Immature natural killer cell (primary cell): ENCODE data around the gene SOCS4. TPM values are rescaled to one million over a fixed set of nuclear protein-coding genes. Genes with fewer than 3 reads are reported as not detected.
"Not testable (repeated sequence)": the region's sequence is repeated elsewhere in the genome, so short reads cannot be mapped to it uniquely, and the experiment has no call there.

Experiments used
- DNase-seq, 3 donors: peaks; one replicate each; pipeline ENCODE4 v3.0.0; 2022; ENCODE audit warnings: mixed read lengths in 1 of 3
- H3K27ac Mint-ChIP-seq, 6 donors: one replicate each; pipeline ENCODE4 v1.8.0; 2020; ENCODE audit warnings: mixed read lengths in 6 of 6, mild to moderate bottlenecking in 5 of 6, inconsistent platforms in 4 of 6, moderate library complexity in 3 of 6
- H3K27me3 Mint-ChIP-seq, 3 donors: one replicate each; pipeline ENCODE4 v1.8.0; 2020 to 2021; ENCODE audit warnings: low read depth in 3 of 3, mild to moderate bottlenecking in 3 of 3, mixed read lengths in 3 of 3, moderate library complexity in 3 of 3, inconsistent platforms in 1 of 3
- H3K36me3 Mint-ChIP-seq, 3 donors: one replicate each; pipeline ENCODE4 v1.8.0; 2020; ENCODE audit warnings: mixed read lengths in 3 of 3, inconsistent platforms in 2 of 3, mild to moderate bottlenecking in 2 of 3
- H3K4me1 Mint-ChIP-seq, 2 donors: one replicate each; pipeline ENCODE4 v1.8.0; 2020; ENCODE audit warnings: inconsistent platforms in 2 of 2, mild to moderate bottlenecking in 2 of 2, mixed read lengths in 2 of 2, moderate library complexity in 1 of 2
- H3K4me3 Mint-ChIP-seq, 5 donors: one replicate each; pipeline ENCODE4 v1.8.0; 2020; ENCODE audit warnings: mild to moderate bottlenecking in 5 of 5, mixed read lengths in 5 of 5, inconsistent platforms in 3 of 5, moderate library complexity in 3 of 5
- H3K9me3 Mint-ChIP-seq, 6 donors: one replicate each; pipeline ENCODE4 v1.8.0; 2020; ENCODE audit warnings: mild to moderate bottlenecking in 6 of 6, mixed read lengths in 6 of 6, inconsistent platforms in 4 of 6, moderate library complexity in 3 of 6
- polyA plus RNA-seq, 3 donors: library from polyadenylated mRNA; unstranded; fragments of 300-500 nt; fragmentation: Illumina TruSeq; gene quantifications; one replicate each; pipeline ENCODE4 v1.2.3, GENCODE V29; 2021

Gene SOCS4
- polyA plus RNA-seq, 3 donors from 2014 or later: 1.1 to 2.5 (median 1.3) TPM

GRCh38 chr14:55057919-55058318 is 30.9 kb downstream of the SOCS4 start:
- DNase-seq: no peak
- no peak overlapping the region for H3K4me3 Mint-ChIP-seq
- peaks cover 46 to 88% of the 10 kb centered on the region in 2 donors for H3K4me1 Mint-ChIP-seq
- peaks cover 0 to 9% (median 3%) of the 10 kb centered on the region in 3 donors for H3K27me3 Mint-ChIP-seq
- peak overlapping the region in 3 of 6 donors; percentile 13 to 68 (median 24) for H3K27ac Mint-ChIP-seq
- no peaks in the 10 kb centered on the region for H3K9me3 Mint-ChIP-seq
- peaks cover 9 to 16% (median 15%) of the 10 kb centered on the region in 3 donors for H3K36me3 Mint-ChIP-seq

- H3K4me3 Mint-ChIP-seq: no peak overlapping the region
- H3K4me1 Mint-ChIP-seq: peaks cover 34 to 79% of the 10 kb centered on the region in 2 donors
- DNase-seq: no peak
- H3K36me3 Mint-ChIP-seq: peaks cover 9 to 24% (median 18%) of the 10 kb centered on the region in 3 donors
- no peaks in the 10 kb centered on the region for H3K9me3 Mint-ChIP-seq
- peaks cover 0 to 5% (median 3%) of the 10 kb centered on the region in 3 donors for H3K27me3 Mint-ChIP-seq
- H3K27ac Mint-ChIP-seq: peak overlapping the region in 4 of 6 donors; percentile 31 to 82 (median 37)
Measured at GRCh38 chr14:55059333-55059732, 32.3 kb downstream of the SOCS4 start.

GRCh38 chr14:55062517-55063351 is 35.7 kb downstream of the SOCS4 start:
- H3K36me3 Mint-ChIP-seq: peaks cover 13 to 43% (median 14%) of the 10 kb centered on the region in 3 donors
- no peak overlapping the region for H3K4me3 Mint-ChIP-seq
- H3K27me3 Mint-ChIP-seq: peaks cover 0 to 5% (median 2%) of the 10 kb centered on the region in 3 donors
- H3K27ac Mint-ChIP-seq: peak overlapping the region in 5 of 6 donors; percentile 3 to 77 (median 32)
- peaks cover 21 to 60% of the 10 kb centered on the region in 2 donors for H3K4me1 Mint-ChIP-seq
- H3K9me3 Mint-ChIP-seq: no peaks in the 10 kb centered on the region
- DNase-seq: no peak

GRCh38 chr14:55064896-55065295 is 37.9 kb downstream of the SOCS4 start:
- H3K4me1 Mint-ChIP-seq: peaks cover 10 to 41% of the 10 kb centered on the region in 2 donors
- not testable (repeated sequence) for H3K27me3 Mint-ChIP-seq, H3K9me3 Mint-ChIP-seq, DNase-seq, H3K4me3 Mint-ChIP-seq
- peaks cover 7 to 38% (median 14%) of the 10 kb centered on the region in 3 donors for H3K36me3 Mint-ChIP-seq
- peak overlapping the region in 1 of 6 donors; percentile 14 for H3K27ac Mint-ChIP-seq

GRCh38 chr14:55065411-55065810 is 38.4 kb downstream of the SOCS4 start:
- H3K4me3 Mint-ChIP-seq: no peak overlapping the region
- peak overlapping the region in 2 of 6 donors; percentile 26 to 49 for H3K27ac Mint-ChIP-seq
- peaks cover 0 to 3% (median 2%) of the 10 kb centered on the region in 3 donors for H3K27me3 Mint-ChIP-seq
- DNase-seq: no peak
- H3K36me3 Mint-ChIP-seq: peaks cover 7 to 38% (median 13%) of the 10 kb centered on the region in 3 donors
- H3K4me1 Mint-ChIP-seq: peaks cover 8 to 36% of the 10 kb centered on the region in 2 donors
- no peaks in the 10 kb centered on the region for H3K9me3 Mint-ChIP-seq

- Mint-ChIP-seq H3K9me3 (no peaks in the 10 kb centered on the region), H3K27ac (peak overlapping the region in 5 of 6 donors; percentile 14 to 68 (median 58)), H3K27me3 (peaks cover 0 to 3% (median 2%) of the 10 kb centered on the region in 3 donors), H3K4me3 (no peak overlapping the region), H3K4me1 (peaks cover 4 to 33% of the 10 kb centered on the region in 2 donors), H3K36me3 (peaks cover 7 to 38% (median 11%) of the 10 kb centered on the region in 3 donors)
- no peak for DNase-seq
Measured at GRCh38 chr14:55066223-55066622, 39.2 kb downstream of the SOCS4 start.

- H3K4me3 Mint-ChIP-seq: no peak overlapping the region
- H3K27me3 Mint-ChIP-seq: no peaks in the 10 kb centered on the region
- peak overlapping the region in 5 of 6 donors; percentile 58 to 88 (median 73) for H3K27ac Mint-ChIP-seq
- H3K36me3 Mint-ChIP-seq: peaks cover 0 to 11% (median 5%) of the 10 kb centered on the region in 3 donors
- no peak for DNase-seq
- H3K9me3 Mint-ChIP-seq: no peaks in the 10 kb centered on the region
- H3K4me1 Mint-ChIP-seq: peaks cover 21 to 42% of the 10 kb centered on the region in 2 donors
Measured at GRCh38 chr14:55070981-55071411, 44.0 kb downstream of the SOCS4 start.

GRCh38 chr14:55071870-55072640 is 45.0 kb downstream of the SOCS4 start:
- Mint-ChIP-seq H3K27ac (peak overlapping the region; percentile 18 to 79 (median 64)), H3K9me3 (no peaks in the 10 kb centered on the region), H3K4me3 (peak overlapping the region in 3 of 5 donors; percentile 11 to 38 (median 25)), H3K4me1 (peaks cover 21 to 37% of the 10 kb centered on the region in 2 donors), H3K36me3 (peaks cover 0 to 7% (median 0%) of the 10 kb centered on the region in 3 donors), H3K27me3 (no peaks in the 10 kb centered on the region)
- peak in 2 of 3 donors; percentile 13 to 27 for DNase-seq

- Mint-ChIP-seq H3K27ac (no peak overlapping the region), H3K4me1 (peaks cover 21 to 37% of the 10 kb centered on the region in 2 donors), H3K9me3 (no peaks in the 10 kb centered on the region), H3K4me3 (no peak overlapping the region), H3K36me3 (no peaks in the 10 kb centered on the region), H3K27me3 (no peaks in the 10 kb centered on the region)
- no peak for DNase-seq
Measured at GRCh38 chr14:55073856-55074255, 46.8 kb downstream of the SOCS4 start.

GRCh38 chr14:55074662-55075061 is 47.6 kb downstream of the SOCS4 start:
- Mint-ChIP-seq H3K4me1 (peaks cover 21 to 37% of the 10 kb centered on the region in 2 donors), H3K27ac (peak overlapping the region in 2 of 6 donors; percentile 5 to 51), H3K27me3 (peaks cover 0 to 2% (median 1%) of the 10 kb centered on the region in 3 donors), H3K36me3 (no peaks in the 10 kb centered on the region), H3K4me3 (peak overlapping the region in 2 of 5 donors; percentile 34 to 53), H3K9me3 (no peaks in the 10 kb centered on the region)
- no peak for DNase-seq

- H3K27me3 Mint-ChIP-seq: peaks cover 0 to 2% (median 1%) of the 10 kb centered on the region in 3 donors
- H3K4me1 Mint-ChIP-seq: peaks cover 21 to 37% of the 10 kb centered on the region in 2 donors
- H3K27ac Mint-ChIP-seq: no peak overlapping the region
Measured at GRCh38 chr14:55075628-55076175, 48.7 kb downstream of the SOCS4 start.

GRCh38 chr14:55077170-55078151 is 50.4 kb downstream of the SOCS4 start:
- DNase-seq: no peak
- no peaks in the 10 kb centered on the region for H3K9me3 Mint-ChIP-seq
- H3K4me1 Mint-ChIP-seq: peaks cover 14 to 19% of the 10 kb centered on the region in 2 donors
- H3K36me3 Mint-ChIP-seq: peaks cover 0 to 3% (median 0%) of the 10 kb centered on the region in 3 donors
- no peak overlapping the region for H3K27ac Mint-ChIP-seq
- peaks cover 0 to 2% (median 1%) of the 10 kb centered on the region in 3 donors for H3K27me3 Mint-ChIP-seq
- no peak overlapping the region for H3K4me3 Mint-ChIP-seq

More at GRCh38 chr14:55075628-55076175, 48.7 kb downstream of the SOCS4 start:
- no peak overlapping the region for H3K4me3 Mint-ChIP-seq
- no peaks in the 10 kb centered on the region for H3K36me3 Mint-ChIP-seq
- no peak for DNase-seq
- H3K9me3 Mint-ChIP-seq: no peaks in the 10 kb centered on the region
